GM12878 (cell line): ENCODE results near the gene MYH6. TPM values are rescaled to one million over a fixed set of nuclear protein-coding genes. Genes with fewer than 3 reads are reported as not detected.

Experiments used
- ATAC-seq: fragments of 200-7000 bp; cut with Tn5 transposase; 3 replicates; pipeline ENCODE4 v1.9.1; 2020; ENCODE audit warnings: mild to moderate bottlenecking, moderate library complexity
- BruUV-seq: library from RNA; stranded (reverse); fragments of 400-500 nt; replicated peaks from 2 replicates; lab custom pipeline; 2021; lab: Mats Ljungman, UMichigan
- CTCF ChIA-PET: fragments of 300-600 bp; sonication (Branson Sonifier 250); formaldehyde crosslinking; extraction: SDS; loops from one replicate; lab custom pipeline; 2021; ENCODE audit warnings: inconsistent platforms; lab: Yijun Ruan, JAX
- POLR2A ChIA-PET: fragments of 350-600 bp; formaldehyde crosslinking; extraction: SDS; loops from one replicate; lab custom pipeline; 2021; ENCODE audit warnings: inconsistent platforms; lab: Charles Lee
- RAD21 ChIA-PET: fragments of 300-600 bp; sonication (Branson Sonifier 250); formaldehyde crosslinking; loops from one replicate; lab custom pipeline; 2023; ENCODE audit warnings: antibody characterized with exemption; ENCODE audit not compliant: unreplicated experiment; lab: Charles Lee
- SMC1A ChIA-PET: fragments of 300-600 bp; sonication (Branson Sonifier 250); formaldehyde crosslinking; loops from one replicate; lab custom pipeline; 2023; ENCODE audit not compliant: unreplicated experiment, uncharacterized antibody; lab: Charles Lee
- DNase-seq: peaks from one replicate; pipeline ENCODE4 v3.0.0-alpha.2; 2011; ENCODE audit warnings: low read depth, low spot score
- FAIRE-seq: peaks from 3 replicates; lab custom pipeline; 2011; peaks lifted over from hg19 to GRCh38; lab: Jason Lieb, UNC
- H2AFZ ChIP-seq: 2 replicates; pipeline ENCODE4 v1.6.0; 2011; ENCODE audit warnings: low read depth, low read length, control low read depth; ENCODE audit not compliant: control insufficient read depth
- H3K27ac ChIP-seq: 2 replicates; pipeline ENCODE4 v1.5.1; 2011; ENCODE audit warnings: control low read depth; ENCODE audit not compliant: control insufficient read depth, insufficient read depth
- H3K27me3 ChIP-seq, 2 experiments: replicated peaks in 1 of 2; 2 replicates each; pipeline versions ENCODE4 v1.6.0 to v1.6.1; 2011; ENCODE audit warnings: low read length in 1 of 2; ENCODE audit not compliant: control insufficient read depth in 2 of 2, insufficient read depth in 2 of 2
- H3K36me3 ChIP-seq, 2 experiments: 2 replicates each; pipeline ENCODE4 v1.5.1; 2011; ENCODE audit warnings: low read length in 1 of 2; ENCODE audit not compliant: control insufficient read depth in 2 of 2, insufficient read depth in 2 of 2
- H3K4me1 ChIP-seq: 2 replicates; pipeline ENCODE4 v1.6.1; 2011; ENCODE audit warnings: mild to moderate bottlenecking, low read length, moderate library complexity, mixed read lengths; ENCODE audit not compliant: control insufficient read depth, insufficient read depth
- H3K4me2 ChIP-seq: 2 replicates; pipeline ENCODE4 v1.6.0; 2011; ENCODE audit warnings: control low read depth; ENCODE audit not compliant: control insufficient read depth, insufficient read depth
- H3K4me3 ChIP-seq: fragments of 200-600 bp; sonication (generic); 2 replicates; pipeline ENCODE4 v1.5.1; 2016
- H3K79me2 ChIP-seq: 2 replicates; pipeline ENCODE4 v1.6.0; 2011; ENCODE audit warnings: low read length; ENCODE audit not compliant: control insufficient read depth, insufficient read depth
- H3K9ac ChIP-seq: 2 replicates; pipeline ENCODE4 v1.8.0; 2011; ENCODE audit warnings: low read length, control low read depth, mixed read lengths; ENCODE audit not compliant: control insufficient read depth, insufficient read depth
- H3K9me3 ChIP-seq: replicated peaks from 3 replicates; pipeline ENCODE4 v1.5.1; 2011; ENCODE audit warnings: mild to moderate bottlenecking, low read length; ENCODE audit not compliant: control insufficient read depth, insufficient read depth
- H4K20me1 ChIP-seq: 2 replicates; pipeline ENCODE4 v1.6.0; 2011; ENCODE audit not compliant: control insufficient read depth, insufficient read depth
- BHLHE40 ChIP-seq, 2 experiments: fragments of 450-650 bp in 1 of 2; IDR thresholded peaks; 2 replicates each; pipeline ENCODE4 v1.6.1; 2011 to 2017; ENCODE audit warnings: low read depth in 2 of 2, borderline replicate concordance in 1 of 2, improper control_type of control experiment in 1 of 2, low read length in 1 of 2, mild to moderate bottlenecking in 1 of 2
- BRCA1 ChIP-seq: IDR thresholded peaks from 2 replicates; pipeline ENCODE4 v1.6.1; 2011; ENCODE audit warnings: low read depth, low read length, improper control_type of control experiment
- EP300 ChIP-seq, 2 experiments: fragments of 150-350 bp in 1 of 2; IDR thresholded peaks; 2 replicates each; pipeline ENCODE4 v1.6.1; 2011 to 2012; ENCODE audit warnings: low read depth in 2 of 2, low read length in 2 of 2, borderline replicate concordance in 1 of 2, improper control_type of control experiment in 1 of 2, inconsistent platforms in 1 of 2; ENCODE audit not compliant: control insufficient read depth in 1 of 2
- EZH2 ChIP-seq: IDR thresholded peaks from 2 replicates; pipeline ENCODE4 v1.6.1; 2012; ENCODE audit warnings: low read depth, mild to moderate bottlenecking, control low read depth, inconsistent platforms, low read length, borderline replicate concordance; ENCODE audit not compliant: control insufficient read depth
- HSF1 ChIP-seq: fragments of 150-350 bp; IDR thresholded peaks from 2 replicates; pipeline ENCODE4 v1.6.1; 2014; ENCODE audit warnings: mild to moderate bottlenecking, low read depth, low read length
- IRF5 ChIP-seq: fragments of 450-650 bp; IDR thresholded peaks from 2 replicates; pipeline ENCODE4 v1.6.1; 2017; ENCODE audit warnings: borderline replicate concordance
- JUND ChIP-seq: IDR thresholded peaks from 2 replicates; pipeline ENCODE4 v1.6.1; 2012; ENCODE audit warnings: low read depth, mild to moderate bottlenecking, low read length, improper control_type of control experiment, moderate library complexity
- MAX ChIP-seq: IDR thresholded peaks from 2 replicates; pipeline ENCODE4 v1.6.1; 2012; ENCODE audit warnings: low read depth, low read length, improper control_type of control experiment
- NBN ChIP-seq: fragments of 450-650 bp; IDR thresholded peaks from 2 replicates; pipeline ENCODE4 v1.6.1; 2016
- NR2C2 ChIP-seq: IDR thresholded peaks from 2 replicates; pipeline ENCODE4 v1.6.1; 2011; ENCODE audit warnings: borderline replicate concordance, low read depth; ENCODE audit not compliant: control insufficient read depth, insufficient read length
- PKNOX1 ChIP-seq: fragments of 450-650 bp; IDR thresholded peaks from 2 replicates; pipeline ENCODE4 v1.6.1; 2016; ENCODE audit warnings: mild to moderate bottlenecking
- SMARCA5 ChIP-seq: fragments of 450-650 bp; IDR thresholded peaks from 2 replicates; pipeline ENCODE4 v1.6.1; 2017; ENCODE audit warnings: mild to moderate bottlenecking
- STAT1 ChIP-seq: fragments of 450-650 bp; conservative IDR thresholded peaks from 2 replicates; pipeline ENCODE4 v1.6.1; 2014; ENCODE audit warnings: antibody characterized with exemption, mild to moderate bottlenecking
- ZBTB4 ChIP-seq: fragments of 450-650 bp; formaldehyde crosslinking; IDR thresholded peaks from 2 replicates; pipeline ENCODE4 v1.4.0; 2022; ENCODE audit warnings: mild to moderate bottlenecking, moderate library complexity
- ZNF384 ChIP-seq: IDR thresholded peaks from 2 replicates; pipeline ENCODE4 v1.6.1; 2012; ENCODE audit warnings: low read depth, mild to moderate bottlenecking, low read length, improper control_type of control experiment, borderline replicate concordance
- WGBS: methylation state at CpG from one replicate; pipeline ENCODE4 v1.1.6; 2016; ENCODE audit warnings: low lambda C conversion rate; ENCODE audit not compliant: insufficient replicate concordance, insufficient coverage; ENCODE audit errors: missing lambda C conversion rate; 5-methylcytosine and 5-hydroxymethylcytosine counted together
- in situ Hi-C: fragments of 300-500 bp; cut with MboI; formaldehyde crosslinking; loops from 9 replicates; pipeline ENCODE4 v1.14.3; 2018; ENCODE audit warnings: mixed read lengths
- intact Hi-C: fragments of 100-400 bp; cut with micrococcal nuclease; formaldehyde crosslinking; loops from one replicate; pipeline ENCODE4 v1.14.2; 2022; ENCODE audit not compliant: unreplicated experiment
- polyA plus RNA-seq, 11 experiments: library from polyadenylated mRNA; depleted of rRNA in 4 of 11; unstranded in 6 of 11; stranded (reverse) in 5 of 11; fragments of >200 nt; fragmentation: Nextera tagmentation in 4 of 11; fragmentation: Illumina TruSeq in 1 of 11; extraction: Ambion mirVana in 4 of 11; extraction: Trizol in 1 of 11; gene quantifications; 1 replicate in 1 of 11; 2 replicates in 10 of 11; pipeline versions ENCODE4 v1.2.1 to v1.2.3, GENCODE V29; 2011 to 2016; ENCODE audit warnings: inconsistent platforms in 2 of 11, missing spikeins in 2 of 11, low read depth in 1 of 11
- total RNA-seq, 4 experiments: library from RNA; depleted of rRNA in 3 of 4; stranded (reverse); fragments of >200 nt in 3 of 4; fragmentation: Illumina TruSeq in 1 of 4; extraction: Trizol in 1 of 4; gene quantifications; 2 replicates each; pipeline versions ENCODE4 v1.2.1 to v1.2.3, GENCODE V29; 2013 to 2021

MYH6 gene
- total and polyA plus RNA-seq, 10 of the 15 experiments (the other 5 are each of a cell fraction or from before 2014, with no cell fraction given) = 0.01 to 0.84 (median 0.05) TPM; not detected in 7

- TF ChIP-seq HSF1 (no peak), JUND (no peak), ZNF384 (no peak), ZBTB4 (CRISPR knock-in tag) (no peak), IRF5 (no peak), STAT1 (no peak)
- TF ChIP-seq, all 136 proteins: peak for 0
Measured at GRCh38 chr14:23403908-23404307, 4.2 kb downstream of the MYH6 start (continued).

- no peaks in the 10 kb centered on the region for H3K9me3 ChIP-seq
- RAD21 ChIA-PET = no interaction called here
- no TSS peak for BruUV-seq
- CTCF ChIA-PET = no interaction called here
- FAIRE-seq (no peak), DNase-seq (no peak), ATAC-seq (no peak)
- intact Hi-C loops (no loop called here), in situ Hi-C loops (no loop called here)
- H3K4me3 ChIP-seq = no peak overlapping the region
- H3K9ac ChIP-seq = no peak overlapping the region
- POLR2A ChIA-PET = no interaction called here
- H4K20me1 ChIP-seq = no peaks in the 10 kb centered on the region
- H2AFZ ChIP-seq = no peak overlapping the region
- no peak overlapping the region for H3K4me2 ChIP-seq
- no peaks in the 10 kb centered on the region for H3K79me2 ChIP-seq
- H3K27me3 ChIP-seq = peaks cover 0 to under 1% of the 10 kb centered on the region in 2 experiments; a peak in 3 of 4 replicates
- SMC1A ChIA-PET = no interaction called here
- no peaks in the 10 kb centered on the region for H3K36me3 ChIP-seq
- no peak overlapping the region for H3K27ac ChIP-seq
- H3K4me1 ChIP-seq = no peaks in the 10 kb centered on the region
- 29% methylated on average over 7 of the region's 7 CpGs for WGBS
- TF ChIP-seq MAX (no peak), PKNOX1 (no peak), NR2C2 (no peak), NBN (no peak), BHLHE40 (IDR thresholded peaks at IDR 0.05; ENCODE audit: borderline replicate concordance in 1 of 2, low read depth in 2 of 2, low read length in 1 of 2) (no peak), EZH2 (no peak), SMARCA5 (no peak), BRCA1 (no peak), EP300 (IDR thresholded peaks at IDR 0.05; ENCODE audit: borderline replicate concordance in 1 of 2, control insufficient read depth in 1 of 2, low read depth in 2 of 2, low read length in 2 of 2) (no peak)
Measured at GRCh38 chr14:23403139-23403438, 5.0 kb downstream of the MYH6 start.
